Stomach smooth muscle (tissue), 2 donors: Measurements from ENCODE around the gene KRTDAP.

Experiments
- H3K27ac ChIP-seq: one replicate; pipeline ENCODE4 v1.7.0; 2013; ENCODE audit warnings: mild to moderate bottlenecking, low read length, inconsistent platforms
- H3K27me3 ChIP-seq, 2 donors: one replicate each; pipeline ENCODE4 v1.7.0; 2013; ENCODE audit warnings: low read length in 2 of 2; ENCODE audit not compliant: insufficient read depth in 2 of 2, control insufficient read depth in 1 of 2
- H3K36me3 ChIP-seq, 2 donors: one replicate each; pipeline ENCODE4 v1.7.0; 2013; ENCODE audit warnings: low read length in 2 of 2; ENCODE audit not compliant: control insufficient read depth in 2 of 2, insufficient read depth in 2 of 2
- H3K4me1 ChIP-seq: one replicate; pipeline ENCODE4 v1.7.0; 2013; ENCODE audit warnings: low read length; ENCODE audit not compliant: control insufficient read depth, insufficient read depth
- H3K4me3 ChIP-seq, 2 donors: one replicate each; pipeline ENCODE4 v1.7.0; 2013; ENCODE audit warnings: low read length in 2 of 2
- H3K9ac ChIP-seq, 2 donors: one replicate each; pipeline ENCODE4 v1.7.0; 2013; ENCODE audit warnings: low read length in 2 of 2, mild to moderate bottlenecking in 1 of 2
- H3K9me3 ChIP-seq, 2 donors: one replicate each; pipeline ENCODE4 v1.7.0; 2013; ENCODE audit warnings: low read length in 2 of 2; ENCODE audit not compliant: control insufficient read depth in 2 of 2
- donor health status: healthy.
- donor health status: Pancreatic carcinoma.

Gene KRTDAP

DNA sequence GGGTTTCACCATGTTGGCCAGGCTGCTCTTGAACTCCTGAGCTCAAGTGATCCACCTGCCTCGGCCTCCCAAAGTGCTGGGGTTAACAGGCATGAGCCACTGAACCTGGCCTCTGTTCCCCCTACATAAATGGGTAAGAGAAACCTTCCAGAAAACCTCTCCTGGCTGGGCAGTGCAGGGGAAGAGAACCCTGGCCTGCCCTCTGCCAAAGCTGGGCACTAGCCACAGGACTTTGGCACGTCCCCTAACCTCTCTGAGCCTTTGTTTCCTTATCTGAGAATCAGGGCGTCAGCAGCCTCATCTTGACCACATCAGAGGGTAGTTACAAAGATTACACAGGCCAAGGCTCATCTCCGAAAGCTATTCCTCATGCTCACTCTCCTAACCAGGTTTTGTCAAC lies 35.6 kb upstream of the KRTDAP start:
- no peaks in the 10 kb centered on the region for H3K4me1 ChIP-seq
- H3K9me3 ChIP-seq = no peaks in the 10 kb centered on the region
- H3K27me3 ChIP-seq = peaks cover 27 to 31% of the 10 kb centered on the region in 2 donors
- H3K4me3 ChIP-seq = no peak overlapping the region
- no peak overlapping the region for H3K9ac ChIP-seq
- no peak overlapping the region for H3K27ac ChIP-seq
- H3K36me3 ChIP-seq = no peaks in the 10 kb centered on the region

DNA sequence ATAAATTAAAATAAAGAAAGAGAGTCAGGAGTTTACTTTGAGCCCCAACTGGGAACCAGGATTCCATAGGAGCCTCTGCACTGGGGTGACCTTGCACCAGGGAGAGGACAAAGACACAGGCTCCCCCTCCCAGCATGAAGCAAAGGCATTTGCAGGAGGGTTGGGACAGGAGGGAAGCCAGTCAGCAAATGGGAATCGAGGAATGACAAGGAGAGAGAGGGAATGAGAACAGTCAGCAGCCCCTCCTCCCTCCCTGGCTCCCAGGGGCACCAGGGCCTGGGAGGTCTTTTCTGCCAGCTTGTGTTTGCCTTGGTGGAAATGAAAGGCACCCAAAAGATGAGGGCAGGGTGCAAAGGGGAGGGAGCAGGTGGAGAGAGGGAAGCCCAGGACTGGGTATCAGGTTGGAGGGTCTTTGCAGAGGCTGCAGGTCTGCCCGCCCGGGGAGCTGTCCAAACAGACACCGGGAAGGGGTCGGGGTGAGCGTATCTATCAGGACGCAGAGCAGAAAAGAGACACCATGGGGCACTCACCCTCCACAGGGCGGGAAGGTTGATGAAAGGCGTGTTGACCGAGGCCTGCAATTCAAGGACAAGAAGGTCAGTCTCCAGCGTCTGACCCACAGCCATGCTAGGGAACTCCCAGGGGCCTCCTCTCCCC lies 34.0 kb upstream of the KRTDAP start:
- H3K9ac ChIP-seq = no peak overlapping the region
- no peak overlapping the region for H3K27ac ChIP-seq
- H3K4me1 ChIP-seq = no peaks in the 10 kb centered on the region
- H3K36me3 ChIP-seq = no peaks in the 10 kb centered on the region
- peaks cover 16 to 27% of the 10 kb centered on the region in 2 donors for H3K27me3 ChIP-seq
- H3K4me3 ChIP-seq = no peak overlapping the region
- H3K9me3 ChIP-seq = no peaks in the 10 kb centered on the region

- Histone ChIP-seq H3K4me1 (no peaks in the 10 kb centered on the region), H3K36me3 (no peaks in the 10 kb centered on the region), H3K9ac (no peak overlapping the region), H3K27ac (no peak overlapping the region), H3K27me3 (peaks cover 5 to 19% of the 10 kb centered on the region in 2 donors), H3K9me3 (no peaks in the 10 kb centered on the region), H3K4me3 (no peak overlapping the region)
Measured at GRCh38 chr19:35522745-35523327, 32.6 kb upstream of the KRTDAP start.

DNA sequence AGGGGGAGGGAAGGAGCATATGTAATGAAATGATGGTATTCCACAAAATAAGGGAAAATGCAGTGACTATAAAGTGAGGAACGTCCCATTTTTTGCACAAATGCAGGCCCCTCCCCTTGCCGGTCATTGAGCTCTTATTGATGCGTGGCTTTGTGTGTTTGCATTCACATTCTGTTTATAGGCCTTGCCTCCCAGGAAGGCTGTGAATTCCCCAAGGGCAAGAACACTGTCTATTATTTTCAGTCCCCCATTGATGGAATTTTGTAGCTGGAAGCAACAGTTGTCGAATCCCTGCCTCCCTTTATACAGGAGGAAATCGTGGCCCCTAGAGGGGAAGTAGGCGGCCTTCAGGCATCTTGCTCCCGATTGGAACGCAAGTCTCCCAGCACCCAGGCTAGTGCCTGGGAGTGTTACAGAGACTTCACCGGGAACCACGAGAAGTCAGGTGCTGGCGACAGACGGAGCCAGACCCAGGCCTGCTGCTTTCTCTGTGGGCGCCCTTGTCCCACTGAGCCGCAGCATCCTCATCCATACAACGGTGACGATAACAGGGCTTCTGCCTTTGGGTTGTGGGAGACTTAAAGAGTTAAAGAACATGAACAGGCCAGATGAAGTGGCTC lies 31.0 kb upstream of the KRTDAP start:
- Histone ChIP-seq H3K36me3 (no peaks in the 10 kb centered on the region), H3K4me3 (no peak overlapping the region), H3K27ac (no peak overlapping the region), H3K27me3 (peaks cover 5 to 11% of the 10 kb centered on the region in 2 donors), H3K4me1 (no peaks in the 10 kb centered on the region), H3K9ac (no peak overlapping the region), H3K9me3 (no peaks in the 10 kb centered on the region)

- Histone ChIP-seq H3K4me3 (no peak overlapping the region), H3K9ac (no peak overlapping the region), H3K4me1 (no peaks in the 10 kb centered on the region), H3K27ac (no peak overlapping the region), H3K9me3 (no peaks in the 10 kb centered on the region), H3K36me3 (no peaks in the 10 kb centered on the region), H3K27me3 (peaks cover under 1 to 7% of the 10 kb centered on the region in 2 donors)
Measured at GRCh38 chr19:35519291-35519690, 29.0 kb upstream of the KRTDAP start.

GRCh38 chr19:35518313-35518712 lies 28.0 kb upstream of the KRTDAP start:
- Histone ChIP-seq H3K4me1 (no peaks in the 10 kb centered on the region), H3K36me3 (no peaks in the 10 kb centered on the region), H3K9me3 (no peaks in the 10 kb centered on the region), H3K9ac (no peak overlapping the region), H3K4me3 (no peak overlapping the region), H3K27ac (no peak overlapping the region), H3K27me3 (peaks cover 6 to 8% of the 10 kb centered on the region in 2 donors)

GRCh38 chr19:35517342-35517741 lies 27.1 kb upstream of the KRTDAP start:
- Histone ChIP-seq H3K4me1 (no peaks in the 10 kb centered on the region), H3K4me3 (no peak overlapping the region), H3K27ac (no peak overlapping the region), H3K9ac (no peak overlapping the region), H3K9me3 (no peaks in the 10 kb centered on the region), H3K27me3 (peaks cover 9 to 13% of the 10 kb centered on the region in 2 donors), H3K36me3 (no peaks in the 10 kb centered on the region)

DNA sequence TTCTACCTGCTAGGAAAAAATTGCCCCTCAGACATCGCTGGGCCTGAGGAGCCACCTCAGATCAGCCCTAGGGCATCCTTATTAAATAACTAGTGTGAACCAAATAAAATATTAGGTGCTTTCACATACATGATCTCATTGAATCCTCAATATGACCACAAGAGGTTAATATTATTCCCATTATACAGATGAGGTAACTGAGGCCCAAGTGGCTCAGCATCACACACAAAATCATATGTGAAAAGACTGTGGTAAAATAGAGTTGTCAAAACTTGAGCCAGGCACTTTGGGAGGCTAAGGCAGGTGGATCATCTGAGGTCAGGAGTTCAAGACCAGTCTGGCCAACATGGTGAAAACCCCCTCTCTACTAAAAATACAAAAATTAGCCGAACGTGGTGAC lies 26.0 kb upstream of the KRTDAP start:
- Histone ChIP-seq H3K36me3 (no peaks in the 10 kb centered on the region), H3K27ac (no peak overlapping the region), H3K27me3 (peaks cover 14 to 17% of the 10 kb centered on the region in 2 donors), H3K4me1 (no peaks in the 10 kb centered on the region), H3K9me3 (no peaks in the 10 kb centered on the region), H3K9ac (no peak overlapping the region), H3K4me3 (no peak overlapping the region)

DNA sequence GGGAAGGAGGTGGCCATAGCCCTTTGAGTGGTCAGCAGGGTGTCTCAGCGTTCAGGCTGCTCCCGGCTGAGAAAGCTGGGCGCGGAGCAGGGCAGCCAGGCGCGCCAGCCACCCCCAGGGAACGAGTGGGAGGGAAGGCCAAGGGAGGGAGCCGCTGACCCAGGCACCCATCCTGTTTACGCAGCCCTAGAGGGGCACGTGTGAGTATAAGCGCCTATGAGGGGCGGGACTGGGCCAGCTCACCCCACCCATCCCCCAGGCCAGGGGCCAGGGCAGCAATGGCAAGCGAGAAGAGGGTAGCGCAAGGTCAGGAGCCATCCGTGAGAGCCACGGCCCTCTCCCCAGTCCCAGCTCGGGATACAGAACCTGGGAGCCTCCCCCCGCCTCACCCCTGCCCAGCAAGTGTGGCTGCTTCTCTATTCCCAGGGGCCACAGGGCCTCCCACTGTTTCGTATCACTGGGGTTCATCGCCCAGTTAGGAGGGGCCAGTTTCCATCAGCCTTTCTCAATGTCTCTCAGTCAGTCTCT lies 24.1 kb upstream of the KRTDAP start:
- H3K27me3 ChIP-seq = peaks cover 27 to 36% of the 10 kb centered on the region in 2 donors
- H3K36me3 ChIP-seq = no peaks in the 10 kb centered on the region
- H3K9me3 ChIP-seq = no peaks in the 10 kb centered on the region
- H3K9ac ChIP-seq = no peak overlapping the region
- no peak overlapping the region for H3K27ac ChIP-seq
- H3K4me1 ChIP-seq = peaks cover 10% of the 10 kb centered on the region
- H3K4me3 ChIP-seq = no peak overlapping the region

DNA sequence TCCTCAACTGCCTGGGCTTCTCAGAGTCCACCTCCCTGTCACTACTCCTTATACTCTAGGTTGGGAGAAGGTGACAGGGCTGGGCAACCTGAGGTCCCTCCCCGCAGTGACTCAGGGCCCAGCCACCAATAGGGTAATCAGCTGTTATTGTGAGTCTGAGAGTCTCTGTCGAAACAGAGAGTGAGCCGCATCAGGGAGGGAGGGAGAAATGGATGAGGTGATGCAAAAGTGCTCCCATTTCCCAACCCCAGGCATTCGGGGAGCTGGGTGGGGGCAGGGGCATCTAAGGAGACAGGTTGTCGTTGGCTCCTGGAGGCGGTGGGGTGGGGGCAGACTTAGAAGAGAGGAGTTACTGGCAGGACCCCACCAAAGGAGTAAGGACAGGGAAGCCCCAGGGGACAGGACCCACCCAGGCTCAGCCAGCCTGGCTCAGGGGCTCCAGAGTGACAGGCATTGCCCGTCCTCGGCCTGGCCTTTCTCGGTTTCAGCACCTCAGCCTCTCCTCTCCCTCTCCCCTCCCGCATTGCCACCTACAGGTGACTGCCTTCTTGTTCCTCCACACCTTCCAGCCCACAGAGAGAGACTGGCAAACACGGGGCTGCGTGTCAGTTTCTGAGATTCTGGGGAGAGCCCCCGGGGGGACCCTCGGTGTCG lies 23.5 kb upstream of the KRTDAP start, which contains the start of gene DMKN:
Gene DMKN, minus strand, starts transcription at position 22 of the 654 bp plus-strand sequence. CDS start 174 bp downstream, outside the sequence.
- Histone ChIP-seq H3K4me3 (no peak within 1 kb of the TSS), H3K27me3 (peaks cover 29 to 39% of the 10 kb centered on the region in 2 donors), H3K9me3 (no peaks in the 10 kb centered on the region), H3K36me3 (no peaks in the 10 kb centered on the region), H3K27ac (no peak within 1 kb of the TSS), H3K9ac (no peak within 1 kb of the TSS), H3K4me1 (peaks cover 10% of the 10 kb centered on the region)
